22Rv1 (cell line): ENCODE measurements around the gene MCMBP.

Experiments
- ZFX ChIP-seq: fragments of 450-650 bp; IDR thresholded peaks from 2 replicates; pipeline ENCODE4 v1.6.1; 2017; ENCODE audit warnings: antibody characterized with exemption, borderline replicate concordance
- TF ChIP-seq, protein P1 (sequence below): fragments of 450-650 bp; IDR thresholded peaks from 2 replicates; pipeline ENCODE4 v1.5.1; 2017; ENCODE audit warnings: mild to moderate bottlenecking

DNA sequence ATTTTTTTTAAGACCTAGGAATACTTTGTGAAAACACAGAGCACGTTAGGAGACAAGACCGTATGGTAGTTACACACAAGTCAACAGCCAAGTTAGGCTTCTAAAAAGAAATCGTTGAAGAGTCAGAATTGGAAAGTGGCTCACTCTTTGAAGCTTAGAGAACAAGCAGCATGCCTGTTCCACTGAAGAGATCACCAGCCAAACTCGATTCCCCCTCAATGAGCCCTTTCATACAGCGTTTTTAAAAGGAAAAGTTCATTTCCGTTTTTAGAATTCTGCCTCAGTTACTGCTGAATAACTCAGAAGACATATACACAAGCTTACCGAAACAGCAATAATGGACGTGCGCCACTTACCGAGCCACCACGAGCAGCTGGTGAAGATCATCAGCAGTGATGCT lies 41.0 kb downstream of the MCMBP start:
- TF ChIP-seq, protein P1, sequence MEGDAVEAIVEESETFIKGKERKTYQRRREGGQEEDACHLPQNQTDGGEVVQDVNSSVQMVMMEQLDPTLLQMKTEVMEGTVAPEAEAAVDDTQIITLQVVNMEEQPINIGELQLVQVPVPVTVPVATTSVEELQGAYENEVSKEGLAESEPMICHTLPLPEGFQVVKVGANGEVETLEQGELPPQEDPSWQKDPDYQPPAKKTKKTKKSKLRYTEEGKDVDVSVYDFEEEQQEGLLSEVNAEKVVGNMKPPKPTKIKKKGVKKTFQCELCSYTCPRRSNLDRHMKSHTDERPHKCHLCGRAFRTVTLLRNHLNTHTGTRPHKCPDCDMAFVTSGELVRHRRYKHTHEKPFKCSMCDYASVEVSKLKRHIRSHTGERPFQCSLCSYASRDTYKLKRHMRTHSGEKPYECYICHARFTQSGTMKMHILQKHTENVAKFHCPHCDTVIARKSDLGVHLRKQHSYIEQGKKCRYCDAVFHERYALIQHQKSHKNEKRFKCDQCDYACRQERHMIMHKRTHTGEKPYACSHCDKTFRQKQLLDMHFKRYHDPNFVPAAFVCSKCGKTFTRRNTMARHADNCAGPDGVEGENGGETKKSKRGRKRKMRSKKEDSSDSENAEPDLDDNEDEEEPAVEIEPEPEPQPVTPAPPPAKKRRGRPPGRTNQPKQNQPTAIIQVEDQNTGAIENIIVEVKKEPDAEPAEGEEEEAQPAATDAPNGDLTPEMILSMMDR = no peak
- no peak for TF ChIP-seq ZFX
